HAP-1 (cell line): ENCODE measurements around the gene TBC1D5.

Source experiments
- DNase-seq, 2 experiments: peaks; one replicate each; pipeline ENCODE4 v3.0.0-alpha.2; 2016 to 2020; ENCODE audit warnings: low spot score in 2 of 2
- H3K27me3 ChIP-seq: fragments of 250-450 bp; sonication (Bioruptor Pico); 2 replicates; pipeline ENCODE4 v1.5.1; 2020; ENCODE audit warnings: low read depth, mild to moderate bottlenecking, moderate library complexity
- H3K36me3 ChIP-seq: fragments of 250-450 bp; sonication (Bioruptor Pico); replicated peaks from 2 replicates; pipeline ENCODE4 v1.5.1; 2020; ENCODE audit warnings: mild to moderate bottlenecking
- H3K4me1 ChIP-seq: fragments of 250-450 bp; sonication (Bioruptor Pico); 2 replicates; pipeline ENCODE4 v1.5.1; 2020; ENCODE audit warnings: mild to moderate bottlenecking
- H3K4me3 ChIP-seq: fragments of 250-450 bp; sonication (Bioruptor Pico); 2 replicates; pipeline ENCODE4 v1.5.1; 2020; ENCODE audit warnings: mild to moderate bottlenecking, moderate library complexity
- H3K9me3 ChIP-seq: fragments of 250-450 bp; sonication (Bioruptor Pico); 2 replicates; pipeline ENCODE4 v1.5.1; 2020; ENCODE audit warnings: mild to moderate bottlenecking, moderate library complexity
- in situ Hi-C: fragments of 300-500 bp; cut with MboI; formaldehyde crosslinking; loops from 3 replicates; pipeline ENCODE4 v1.14.3; 2020; ENCODE audit warnings: low sequenced_read_pairs, inconsistent platforms, mixed read lengths

Gene TBC1D5

GRCh38 chr3:17349093-17349492, 393.3 kb downstream of the TBC1D5 start:
- Histone ChIP-seq H3K9me3 (no peaks in the 10 kb centered on the region), H3K4me1 (peaks cover 10% of the 10 kb centered on the region), H3K36me3 (no peaks in the 10 kb centered on the region), H3K27me3 (no peaks in the 10 kb centered on the region), H3K4me3 (no peak overlapping the region)
- DNase-seq: no peak
- in situ Hi-C loops: no loop called here

GRCh38 chr3:17342119-17342518, 400.3 kb downstream of the TBC1D5 start:
- DNase-seq: no peak

GRCh38 chr3:17340693-17341092, 401.7 kb downstream of the TBC1D5 start:
- in situ Hi-C loops: no loop called here
- Histone ChIP-seq H3K9me3 (no peaks in the 10 kb centered on the region), H3K4me3 (no peak overlapping the region), H3K4me1 (no peaks in the 10 kb centered on the region; the same call in 1 of the 2 replicates), H3K36me3 (no peaks in the 10 kb centered on the region), H3K27me3 (no peaks in the 10 kb centered on the region)
- no peak for DNase-seq

More at GRCh38 chr3:17342119-17342518, 400.3 kb downstream of the TBC1D5 start:
- H3K36me3 ChIP-seq: no peaks in the 10 kb centered on the region
- in situ Hi-C loops: no loop called here
- H3K4me1 ChIP-seq: no peaks in the 10 kb centered on the region; the same call in 1 of the 2 replicates
- H3K27me3 ChIP-seq: no peaks in the 10 kb centered on the region
- no peaks in the 10 kb centered on the region for H3K9me3 ChIP-seq
- H3K4me3 ChIP-seq: no peak overlapping the region

- in situ Hi-C loops: no loop called here
Observed at GRCh38 chr3:17340261-17340660, 402.2 kb downstream of the TBC1D5 start.

GRCh38 chr3:17339132-17339575, 403.3 kb downstream of the TBC1D5 start:
- H3K4me1 ChIP-seq: no peaks in the 10 kb centered on the region; the same call in 1 of the 2 replicates
- H3K9me3 ChIP-seq: no peaks in the 10 kb centered on the region
- no peak overlapping the region for H3K4me3 ChIP-seq
- no peak for DNase-seq
- no peaks in the 10 kb centered on the region for H3K36me3 ChIP-seq
- in situ Hi-C loops: no loop called here
- H3K27me3 ChIP-seq: no peaks in the 10 kb centered on the region

More at GRCh38 chr3:17340261-17340660, 402.2 kb downstream of the TBC1D5 start:
- no peak overlapping the region for H3K4me3 ChIP-seq
- no peaks in the 10 kb centered on the region for H3K27me3 ChIP-seq
- no peaks in the 10 kb centered on the region for H3K36me3 ChIP-seq
- H3K4me1 ChIP-seq: no peaks in the 10 kb centered on the region; the same call in 1 of the 2 replicates
- DNase-seq: no peak
- no peaks in the 10 kb centered on the region for H3K9me3 ChIP-seq

- in situ Hi-C loops: no loop called here
- DNase-seq: no peak
- no peaks in the 10 kb centered on the region; the same call in 1 of the 2 replicates for H3K4me1 ChIP-seq
Observed at GRCh38 chr3:17336291-17336690, 406.1 kb downstream of the TBC1D5 start.

GRCh38 chr3:17333893-17334292, 408.5 kb downstream of the TBC1D5 start:
- Histone ChIP-seq H3K4me1 (no peaks in the 10 kb centered on the region; the same call in 1 of the 2 replicates), H3K4me3 (no peak overlapping the region), H3K27me3 (no peaks in the 10 kb centered on the region), H3K36me3 (no peaks in the 10 kb centered on the region), H3K9me3 (no peaks in the 10 kb centered on the region)
- in situ Hi-C loops: no loop called here
- no peak for DNase-seq

More at GRCh38 chr3:17336291-17336690, 406.1 kb downstream of the TBC1D5 start:
- Histone ChIP-seq H3K4me3 (no peak overlapping the region), H3K27me3 (no peaks in the 10 kb centered on the region), H3K9me3 (no peaks in the 10 kb centered on the region), H3K36me3 (no peaks in the 10 kb centered on the region)

GRCh38 chr3:17333446-17333845, 409.0 kb downstream of the TBC1D5 start:
- in situ Hi-C loops: no loop called here

GRCh38 chr3:17330660-17331059, 411.8 kb downstream of the TBC1D5 start:
- Histone ChIP-seq H3K4me3 (no peak overlapping the region), H3K27me3 (no peaks in the 10 kb centered on the region), H3K36me3 (no peaks in the 10 kb centered on the region), H3K9me3 (no peaks in the 10 kb centered on the region), H3K4me1 (no peaks in the 10 kb centered on the region)
- DNase-seq: no peak
- in situ Hi-C loops: no loop called here

More at GRCh38 chr3:17333446-17333845, 409.0 kb downstream of the TBC1D5 start:
- H3K27me3 ChIP-seq: no peaks in the 10 kb centered on the region
- H3K9me3 ChIP-seq: no peaks in the 10 kb centered on the region
- H3K4me3 ChIP-seq: no peak overlapping the region
- H3K4me1 ChIP-seq: no peaks in the 10 kb centered on the region; the same call in 1 of the 2 replicates
- H3K36me3 ChIP-seq: no peaks in the 10 kb centered on the region
- DNase-seq: no peak

GRCh38 chr3:17329927-17330326, 412.5 kb downstream of the TBC1D5 start:
- no peaks in the 10 kb centered on the region for H3K9me3 ChIP-seq
- no peaks in the 10 kb centered on the region for H3K36me3 ChIP-seq
- H3K4me1 ChIP-seq: no peaks in the 10 kb centered on the region
- H3K4me3 ChIP-seq: no peak overlapping the region
- no peak for DNase-seq
- no peaks in the 10 kb centered on the region for H3K27me3 ChIP-seq
- in situ Hi-C loops: no loop called here

GRCh38 chr3:17322106-17322793, 420.2 kb downstream of the TBC1D5 start:
- no peaks in the 10 kb centered on the region for H3K4me1 ChIP-seq
- H3K27me3 ChIP-seq: no peaks in the 10 kb centered on the region
- no peak for DNase-seq
- H3K36me3 ChIP-seq: no peaks in the 10 kb centered on the region
- in situ Hi-C loops: no loop called here
- no peaks in the 10 kb centered on the region for H3K9me3 ChIP-seq
- H3K4me3 ChIP-seq: no peak overlapping the region

GRCh38 chr3:17320266-17320665, 422.2 kb downstream of the TBC1D5 start:
- Histone ChIP-seq H3K27me3 (no peaks in the 10 kb centered on the region), H3K4me3 (no peak overlapping the region), H3K4me1 (no peaks in the 10 kb centered on the region), H3K36me3 (no peaks in the 10 kb centered on the region), H3K9me3 (no peaks in the 10 kb centered on the region)
- no peak for DNase-seq
- in situ Hi-C loops: no loop called here

GRCh38 chr3:17315897-17316296, 426.5 kb downstream of the TBC1D5 start:
- H3K9me3 ChIP-seq: no peaks in the 10 kb centered on the region
- no peak for DNase-seq
- in situ Hi-C loops: no loop called here
- H3K4me3 ChIP-seq: no peak overlapping the region
- H3K4me1 ChIP-seq: no peaks in the 10 kb centered on the region
- H3K36me3 ChIP-seq: no peaks in the 10 kb centered on the region
- no peaks in the 10 kb centered on the region for H3K27me3 ChIP-seq

- Histone ChIP-seq H3K4me1 (no peaks in the 10 kb centered on the region), H3K9me3 (no peaks in the 10 kb centered on the region), H3K27me3 (no peaks in the 10 kb centered on the region), H3K4me3 (no peak overlapping the region), H3K36me3 (no peaks in the 10 kb centered on the region)
- no peak for DNase-seq
- in situ Hi-C loops: no loop called here
Observed at GRCh38 chr3:17314171-17314570, 428.3 kb downstream of the TBC1D5 start.
